D721Med (cell line): ENCODE results near the gene SPEG.

Experiments
- DNase-seq: peaks from one replicate; pipeline ENCODE4 v3.0.0; 2011; ENCODE audit warnings: low spot score; ENCODE audit not compliant: insufficient read length
- FAIRE-seq: peaks from 2 replicates; lab custom pipeline; 2011; peaks lifted over from hg19 to GRCh38; lab: Jason Lieb, UNC
- TF ChIP-seq, protein P1 (sequence below): IDR thresholded peaks from 2 replicates; pipeline ENCODE4 v1.5.1; 2012; ENCODE audit warnings: mild to moderate bottlenecking, control low read depth; ENCODE audit not compliant: insufficient read depth; ENCODE audit errors: missing control alignments

SPEG gene

GRCh38 chr2:219524817-219525216 lies 90.2 kb downstream of the SPEG start:
- no peak for FAIRE-seq
- TF ChIP-seq, protein P1, sequence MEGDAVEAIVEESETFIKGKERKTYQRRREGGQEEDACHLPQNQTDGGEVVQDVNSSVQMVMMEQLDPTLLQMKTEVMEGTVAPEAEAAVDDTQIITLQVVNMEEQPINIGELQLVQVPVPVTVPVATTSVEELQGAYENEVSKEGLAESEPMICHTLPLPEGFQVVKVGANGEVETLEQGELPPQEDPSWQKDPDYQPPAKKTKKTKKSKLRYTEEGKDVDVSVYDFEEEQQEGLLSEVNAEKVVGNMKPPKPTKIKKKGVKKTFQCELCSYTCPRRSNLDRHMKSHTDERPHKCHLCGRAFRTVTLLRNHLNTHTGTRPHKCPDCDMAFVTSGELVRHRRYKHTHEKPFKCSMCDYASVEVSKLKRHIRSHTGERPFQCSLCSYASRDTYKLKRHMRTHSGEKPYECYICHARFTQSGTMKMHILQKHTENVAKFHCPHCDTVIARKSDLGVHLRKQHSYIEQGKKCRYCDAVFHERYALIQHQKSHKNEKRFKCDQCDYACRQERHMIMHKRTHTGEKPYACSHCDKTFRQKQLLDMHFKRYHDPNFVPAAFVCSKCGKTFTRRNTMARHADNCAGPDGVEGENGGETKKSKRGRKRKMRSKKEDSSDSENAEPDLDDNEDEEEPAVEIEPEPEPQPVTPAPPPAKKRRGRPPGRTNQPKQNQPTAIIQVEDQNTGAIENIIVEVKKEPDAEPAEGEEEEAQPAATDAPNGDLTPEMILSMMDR: no peak
- DNase-seq: no peak

- DNase-seq (peak; percentile 85), FAIRE-seq (no peak)
- TF ChIP-seq, protein P1: no peak
Measured at GRCh38 chr2:219525533-219526232, 91.0 kb downstream of the SPEG start.

DNA sequence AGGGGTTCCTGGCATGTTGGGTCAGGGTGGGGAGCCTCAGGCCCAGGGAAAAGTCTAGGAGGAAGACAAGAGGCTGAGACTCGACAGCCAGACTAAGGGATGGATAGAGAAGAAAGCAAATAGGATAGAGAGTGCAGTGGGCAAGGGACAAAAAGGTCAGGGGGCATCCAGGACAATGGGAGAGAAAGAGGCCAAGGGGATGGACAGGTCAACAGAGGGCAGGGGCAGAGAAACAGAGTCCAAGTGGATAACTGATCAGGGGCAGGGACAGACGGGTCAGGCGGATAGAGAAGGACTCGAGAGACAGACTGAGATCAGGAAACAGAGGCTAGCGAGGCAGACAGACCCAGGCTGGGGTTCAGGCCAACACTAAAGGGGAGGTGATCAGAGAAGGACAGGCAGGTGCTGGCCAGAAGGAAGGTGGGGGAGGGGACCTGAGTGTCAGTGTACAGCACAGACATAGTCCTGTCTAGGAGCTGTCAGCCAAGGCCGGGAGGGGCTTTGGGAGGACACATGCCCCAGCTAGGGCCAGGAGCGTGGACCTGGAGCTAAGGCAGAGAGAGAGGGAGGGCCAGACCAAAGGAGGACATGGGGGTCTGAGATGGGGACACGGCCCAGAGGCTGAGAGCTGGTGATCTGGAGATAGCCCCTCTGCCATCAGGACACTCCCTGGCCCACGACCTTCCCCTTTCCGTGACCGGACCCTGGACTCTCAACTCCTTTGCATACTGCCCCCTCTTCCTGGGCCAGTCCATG lies 91.9 kb downstream of the SPEG start:
- no peak for FAIRE-seq
- no peak for DNase-seq
- TF ChIP-seq, protein P1: no peak

GRCh38 chr2:219527076-219527394 lies 92.4 kb downstream of the SPEG start:
- DNase-seq: no peak

DNA sequence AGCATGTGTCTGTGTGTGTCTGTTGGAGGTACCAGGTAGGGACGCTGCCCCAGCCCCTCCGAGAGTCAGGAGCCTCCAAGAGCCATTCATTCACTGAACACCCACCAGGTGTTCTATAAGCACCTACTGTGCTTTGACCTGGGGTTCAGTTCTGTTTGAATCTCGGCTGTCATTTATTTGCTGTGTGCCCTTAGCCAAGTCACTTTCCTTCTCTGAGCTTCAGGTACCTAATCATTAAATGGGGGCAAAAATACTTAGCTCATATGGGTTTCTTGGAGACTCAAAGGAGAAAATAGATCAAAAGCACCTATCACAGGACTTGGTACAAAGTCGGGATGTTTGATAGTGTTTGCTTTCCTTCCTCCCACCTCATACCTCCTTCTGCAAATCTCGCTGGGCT lies 92.8 kb downstream of the SPEG start:
- TF ChIP-seq, protein P1: no peak
- no peak for FAIRE-seq

More at GRCh38 chr2:219527076-219527394, 92.4 kb downstream of the SPEG start:
- FAIRE-seq: no peak
- TF ChIP-seq, protein P1: no peak

GRCh38 chr2:219530048-219530963 lies 95.7 kb downstream of the SPEG start:
- FAIRE-seq: no peak
- DNase-seq: peak; percentile 99
- TF ChIP-seq, protein P1: peak; percentile 89

More for the DNA sequence above, 92.8 kb downstream of the SPEG start:
- no peak for DNase-seq
